ENCODE measurements around the gene RUNX2.
"Not testable (repeated sequence)": the region's sequence is repeated elsewhere in the genome, so short reads cannot be mapped to it uniquely, and the experiment has no call there.

Gene RUNX2

GRCh38 chr6:45457141-45457540, 129.0 kb downstream of the RUNX2 start:
- no peak for DNase-seq (ENCODE audit: low read depth in 2 of 2)

- DNase-seq (ENCODE audit: low read depth in 2 of 2): no peak
Observed at GRCh38 chr6:45458672-45459071, 130.5 kb downstream of the RUNX2 start.

GRCh38 chr6:45460166-45460565, 132.0 kb downstream of the RUNX2 start:
- no peak for DNase-seq (ENCODE audit: low read depth in 2 of 2)

- DNase-seq (ENCODE audit: low read depth in 2 of 2): no peak
Observed at GRCh38 chr6:45461486-45461885, 133.4 kb downstream of the RUNX2 start.

- no peak for DNase-seq (ENCODE audit: low read depth in 2 of 2)
Observed at GRCh38 chr6:45462190-45463134, 134.3 kb downstream of the RUNX2 start.

GRCh38 chr6:45464685-45465084, 136.6 kb downstream of the RUNX2 start:
- no peak for DNase-seq (ENCODE audit: low read depth in 2 of 2)

GRCh38 chr6:45466686-45467085, 138.6 kb downstream of the RUNX2 start:
- DNase-seq (ENCODE audit: low read depth in 2 of 2): no peak

GRCh38 chr6:45467417-45467816, 139.3 kb downstream of the RUNX2 start:
- DNase-seq (ENCODE audit: low read depth in 2 of 2): not testable (repeated sequence)

- DNase-seq (ENCODE audit: low read depth in 2 of 2): no peak
Observed at GRCh38 chr6:45467853-45468252, 139.7 kb downstream of the RUNX2 start.

GRCh38 chr6:45469663-45470062, 141.5 kb downstream of the RUNX2 start:
- DNase-seq (ENCODE audit: low read depth in 2 of 2): no peak

GRCh38 chr6:45470131-45470738, 142.1 kb downstream of the RUNX2 start:
- DNase-seq (ENCODE audit: low read depth in 2 of 2): no peak

- no peak for DNase-seq (ENCODE audit: low read depth in 2 of 2)
Observed at GRCh38 chr6:45472382-45472781, 144.3 kb downstream of the RUNX2 start.

- no peak for DNase-seq (ENCODE audit: low read depth in 2 of 2)
Observed at GRCh38 chr6:45473121-45473993, 145.2 kb downstream of the RUNX2 start.

GRCh38 chr6:45474376-45474775, 146.2 kb downstream of the RUNX2 start:
- DNase-seq (ENCODE audit: low read depth in 2 of 2): no peak

GRCh38 chr6:45476341-45476740, 148.2 kb downstream of the RUNX2 start:
- DNase-seq (ENCODE audit: low read depth in 2 of 2): no peak

- no peak for DNase-seq (ENCODE audit: low read depth in 2 of 2)
Observed at GRCh38 chr6:45477278-45477677, 149.1 kb downstream of the RUNX2 start.

GRCh38 chr6:45477790-45478189, 149.7 kb downstream of the RUNX2 start:
- no peak for DNase-seq (ENCODE audit: low read depth in 2 of 2)

- DNase-seq (ENCODE audit: low read depth in 2 of 2): no peak
Observed at GRCh38 chr6:45478240-45478639, 150.1 kb downstream of the RUNX2 start.

GRCh38 chr6:45479834-45480751, 152.0 kb downstream of the RUNX2 start:
- peak; percentile 57 to 72 for DNase-seq (ENCODE audit: low read depth in 2 of 2)

GRCh38 chr6:45480752-45481415, 152.8 kb downstream of the RUNX2 start:
- DNase-seq (ENCODE audit: low read depth in 2 of 2): peak; percentile 34 to 36
